Measurements from ENCODE around the gene DUOX2. TPM values are rescaled to one million over a fixed set of nuclear protein-coding genes. Genes with fewer than 3 reads are reported as not detected.
A peak's percentile ranks its signal among the peaks of the same experiment; 100 is the strongest.

DUOX2 gene
- total and polyA plus RNA-seq, 5 donors, result 0.39 to 0.63 (median 0.41) TPM

DNA sequence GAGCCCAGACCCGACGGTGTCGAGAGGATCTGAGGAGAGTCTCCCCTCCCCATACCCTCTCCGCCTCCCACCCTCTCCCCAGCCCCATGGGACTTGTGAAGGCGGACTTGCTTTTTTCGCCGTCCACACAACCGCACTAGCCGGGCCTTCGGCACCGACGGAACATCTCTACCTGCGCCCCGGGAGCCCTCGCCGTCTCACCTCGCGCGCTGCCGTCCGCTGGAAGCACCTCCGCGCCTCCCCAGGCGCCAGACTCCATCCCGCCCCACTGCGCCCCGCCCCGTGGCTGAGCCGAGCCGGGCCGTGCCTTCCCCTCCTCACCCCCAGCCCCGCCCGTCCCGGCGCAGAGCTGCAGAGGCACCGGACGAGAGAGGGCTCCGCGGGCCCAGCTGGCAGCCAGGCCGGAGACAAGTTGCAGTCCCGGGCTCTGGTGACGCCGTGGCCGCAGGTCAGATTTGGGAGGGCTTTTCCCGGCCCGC is 15.7 kb upstream of the DUOX2 start, which contains the start of the genes DUOX1 and DUOXA1:
Gene DUOX1 (plus strand): TSS at position 344 of the 479 bp plus-strand sequence. CDS start 1,973 bp downstream, outside the sequence.
Gene DUOXA1 (minus strand): TSS at position 229 of the 479 bp plus-strand sequence. CDS start 6,865 bp downstream, outside the sequence.
- H3K4me1 ChIP-seq (ENCODE audit: control insufficient read depth, insufficient read depth, low read length), result no peaks in the 10 kb centered on the region
- ATAC-seq (peak; percentile 89 to 91), DNase-seq (peak; percentile 65 to 88 (median 85))
- no peaks in the 10 kb centered on the region for H3K9me3 ChIP-seq (ENCODE audit: control insufficient read depth, low read length)
- H3K27me3 ChIP-seq (ENCODE audit: control insufficient read depth, insufficient read depth), result no peaks in the 10 kb centered on the region
- peak within 1 kb of the TSS; percentile 43 for H3K4me3 ChIP-seq (ENCODE audit: low read length)
- WGBS, result 3% methylated on average over 46 of the region's 46 CpGs
- H3K27ac ChIP-seq (ENCODE audit: low read length), result no peak within 1 kb of the TSS
- intact Hi-C loops (cut with DNase I), result no loop called here

DNA sequence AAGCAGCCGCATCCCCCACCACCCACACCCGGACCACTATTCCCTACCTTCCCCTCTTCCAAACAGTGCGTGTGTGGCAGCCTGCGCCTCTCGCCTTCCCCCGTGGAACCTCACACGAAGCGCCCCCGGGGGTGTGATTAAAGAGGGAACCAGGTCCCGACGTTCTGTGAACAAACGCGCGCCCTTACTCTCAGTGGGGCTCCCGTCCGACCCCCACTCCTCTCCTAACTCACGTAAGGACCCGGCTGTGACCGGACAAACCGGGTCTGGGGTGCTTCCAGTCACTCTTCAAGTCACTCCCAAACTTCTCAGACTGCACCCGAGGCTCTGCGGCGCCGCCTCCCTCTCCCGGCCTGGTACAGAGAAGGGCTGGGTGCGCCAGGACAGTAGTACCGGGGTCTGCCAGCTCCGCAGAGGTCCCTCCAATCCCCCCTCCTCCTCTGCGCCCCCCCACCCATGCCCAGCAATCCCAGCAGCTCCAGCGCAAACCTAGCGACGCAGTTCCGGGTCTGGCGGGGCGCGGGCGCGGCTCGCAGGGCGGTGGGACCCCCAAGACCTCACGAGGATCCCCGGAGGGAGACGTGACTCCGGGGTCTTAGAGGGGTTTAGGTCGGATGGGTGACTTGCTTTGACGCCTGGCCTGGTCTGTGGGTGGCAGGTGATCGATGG is 15.1 kb upstream of the DUOX2 start:
- H3K9me3 ChIP-seq (ENCODE audit: control insufficient read depth, low read length), result no peaks in the 10 kb centered on the region
- peak overlapping the region; percentile 43 for H3K4me3 ChIP-seq (ENCODE audit: low read length)
- WGBS, result 5% methylated on average over 47 of the region's 47 CpGs
- DNase-seq (no peak), ATAC-seq (peak; percentile 41 to 43)
- no peak overlapping the region for H3K27ac ChIP-seq (ENCODE audit: low read length)
- no peaks in the 10 kb centered on the region for H3K4me1 ChIP-seq (ENCODE audit: control insufficient read depth, insufficient read depth, low read length)
- intact Hi-C loops (cut with DNase I), result no loop called here
- no peaks in the 10 kb centered on the region for H3K27me3 ChIP-seq (ENCODE audit: control insufficient read depth, insufficient read depth)

DNA sequence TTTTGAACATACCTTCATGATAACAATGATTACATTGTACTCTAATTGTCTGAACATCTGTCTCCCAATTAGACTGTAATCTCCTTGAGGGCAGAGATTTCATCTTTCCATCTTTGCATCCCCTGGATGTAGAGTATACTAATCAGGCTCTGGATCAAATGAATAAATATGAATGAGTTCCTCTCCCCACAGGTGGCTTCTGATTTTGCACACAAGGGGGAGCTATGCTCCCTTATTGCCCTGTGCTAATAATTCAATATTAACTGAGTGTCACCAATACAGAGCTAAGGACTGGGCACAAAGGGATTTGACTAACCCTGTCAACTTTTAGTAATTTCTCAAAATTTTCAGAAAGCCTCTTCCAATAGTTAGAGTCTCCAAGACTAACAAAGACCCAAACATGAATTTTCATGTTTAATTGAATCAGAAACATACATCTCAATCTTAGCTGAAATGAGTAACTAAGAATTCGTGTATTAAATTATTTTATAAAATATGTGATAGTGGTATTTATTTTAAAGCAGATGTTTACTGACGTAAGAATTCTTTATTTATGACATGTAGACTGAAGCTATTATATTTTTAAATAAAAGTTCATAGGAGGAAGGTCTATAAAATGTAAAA is 12.7 kb upstream of the DUOX2 start:
- Histone ChIP-seq H3K4me1 (ENCODE audit: control insufficient read depth, insufficient read depth, low read length) (no peaks in the 10 kb centered on the region), H3K4me3 (ENCODE audit: low read length) (no peak overlapping the region), H3K9me3 (ENCODE audit: control insufficient read depth, low read length) (no peaks in the 10 kb centered on the region), H3K27ac (ENCODE audit: low read length) (no peak overlapping the region), H3K27me3 (ENCODE audit: control insufficient read depth, insufficient read depth) (no peaks in the 10 kb centered on the region)
- ATAC-seq (no peak), DNase-seq (no peak)
- 67% methylated on average over 2 of the region's 2 CpGs for WGBS
- intact Hi-C loops (cut with DNase I), result no loop called here

DNA sequence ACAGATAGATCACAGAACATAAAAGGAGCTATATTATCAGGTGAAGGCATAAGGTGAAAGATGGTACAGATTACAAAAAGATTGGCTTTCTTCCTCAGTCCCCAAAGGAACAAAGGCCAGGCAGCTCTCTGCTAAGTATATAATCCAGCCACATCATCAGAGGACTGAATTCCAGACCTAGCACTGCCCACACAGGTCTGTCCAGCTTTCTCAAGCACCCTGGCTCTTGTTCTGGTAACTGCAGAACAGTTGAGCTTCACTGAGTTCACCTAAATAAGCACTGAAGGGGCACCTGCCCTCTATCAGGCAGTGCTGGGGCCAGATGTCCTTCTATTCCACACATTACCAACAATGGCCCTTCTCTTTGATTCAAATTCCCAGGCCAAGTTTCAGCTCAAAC is 9.4 kb upstream of the DUOX2 start:
- DNase-seq (no peak), ATAC-seq (no peak)
- H3K27ac ChIP-seq (ENCODE audit: low read length), result no peak overlapping the region
- H3K27me3 ChIP-seq (ENCODE audit: control insufficient read depth, insufficient read depth), result no peaks in the 10 kb centered on the region
- intact Hi-C loops (cut with DNase I), result no loop called here
- no peaks in the 10 kb centered on the region for H3K4me1 ChIP-seq (ENCODE audit: control insufficient read depth, insufficient read depth, low read length)
- H3K4me3 ChIP-seq (ENCODE audit: low read length), result no peak overlapping the region
- no peaks in the 10 kb centered on the region for H3K9me3 ChIP-seq (ENCODE audit: control insufficient read depth, low read length)

DNA sequence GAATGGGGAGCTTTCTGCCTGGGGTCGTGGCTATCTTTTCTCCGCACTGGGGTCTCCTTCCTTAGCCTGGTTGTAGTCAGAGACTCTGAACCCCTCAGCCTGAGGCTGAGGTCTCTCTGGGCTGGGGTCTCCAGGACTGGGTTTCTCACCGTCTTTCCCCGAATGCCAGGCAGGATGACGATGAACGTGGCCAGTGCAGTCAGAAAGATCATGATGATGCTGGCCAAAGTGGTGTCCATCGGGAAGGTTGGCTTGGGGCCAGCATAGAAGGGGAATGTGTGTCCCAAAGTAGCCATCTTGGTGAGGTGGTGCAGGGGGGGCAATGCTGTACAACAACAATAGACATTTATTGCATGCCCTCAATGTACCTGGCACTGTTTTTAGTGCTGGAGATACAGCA is 8.7 kb upstream of the DUOX2 start:
- no peak overlapping the region for H3K27ac ChIP-seq (ENCODE audit: low read length)
- no peaks in the 10 kb centered on the region for H3K27me3 ChIP-seq (ENCODE audit: control insufficient read depth, insufficient read depth)
- no peak for ATAC-seq
- WGBS, result 82% methylated on average over 7 of the region's 7 CpGs
- no peak overlapping the region for H3K4me3 ChIP-seq (ENCODE audit: low read length)
- no peaks in the 10 kb centered on the region for H3K4me1 ChIP-seq (ENCODE audit: control insufficient read depth, insufficient read depth, low read length)
- no peaks in the 10 kb centered on the region for H3K9me3 ChIP-seq (ENCODE audit: control insufficient read depth, low read length)
- DNase-seq, result no peak
- intact Hi-C loops (cut with DNase I), result no loop called here

DNA sequence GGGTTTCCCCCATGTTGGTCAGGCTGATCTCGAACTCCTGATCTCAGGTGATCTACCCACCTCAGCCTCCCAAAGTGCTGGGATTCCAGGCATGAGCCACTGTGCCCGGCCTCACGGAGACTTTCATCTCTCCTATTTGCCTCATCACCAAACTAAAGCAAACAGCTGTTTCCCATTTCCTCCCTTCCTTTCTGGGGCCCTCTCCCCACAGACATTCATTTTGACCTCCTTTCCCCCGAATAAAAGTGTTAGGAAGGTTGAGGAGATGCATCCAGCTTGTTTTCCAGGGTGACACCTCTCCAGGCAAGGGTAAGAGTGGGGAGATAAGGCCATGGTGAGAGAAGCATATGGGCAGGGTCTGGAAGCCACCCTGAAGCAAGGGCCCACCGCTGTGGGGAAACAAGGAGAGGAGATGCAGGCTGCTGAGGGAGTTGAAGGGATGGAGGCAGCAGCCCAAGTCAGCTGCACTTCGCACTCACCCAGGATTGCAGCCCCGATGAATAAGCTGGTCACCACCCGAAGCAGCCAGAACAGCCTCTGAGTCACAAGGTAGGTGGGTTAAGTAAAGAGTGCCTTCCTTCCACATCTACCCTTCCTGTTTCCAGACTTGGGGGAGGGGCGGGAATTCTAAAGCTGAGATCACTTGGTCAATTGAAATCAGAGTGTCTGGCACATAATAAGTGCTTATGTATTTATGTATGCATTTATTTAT is 7.9 kb upstream of the DUOX2 start:
- WGBS, result 57% methylated on average over 9 of the region's 9 CpGs
- Histone ChIP-seq H3K9me3 (ENCODE audit: control insufficient read depth, low read length) (no peaks in the 10 kb centered on the region), H3K27ac (ENCODE audit: low read length) (no peak overlapping the region), H3K27me3 (ENCODE audit: control insufficient read depth, insufficient read depth) (no peaks in the 10 kb centered on the region), H3K4me1 (ENCODE audit: control insufficient read depth, insufficient read depth, low read length) (no peaks in the 10 kb centered on the region), H3K4me3 (ENCODE audit: low read length) (no peak overlapping the region)
- intact Hi-C loops (cut with DNase I), result no loop called here
- DNase-seq (no peak), ATAC-seq (no peak)

DNA sequence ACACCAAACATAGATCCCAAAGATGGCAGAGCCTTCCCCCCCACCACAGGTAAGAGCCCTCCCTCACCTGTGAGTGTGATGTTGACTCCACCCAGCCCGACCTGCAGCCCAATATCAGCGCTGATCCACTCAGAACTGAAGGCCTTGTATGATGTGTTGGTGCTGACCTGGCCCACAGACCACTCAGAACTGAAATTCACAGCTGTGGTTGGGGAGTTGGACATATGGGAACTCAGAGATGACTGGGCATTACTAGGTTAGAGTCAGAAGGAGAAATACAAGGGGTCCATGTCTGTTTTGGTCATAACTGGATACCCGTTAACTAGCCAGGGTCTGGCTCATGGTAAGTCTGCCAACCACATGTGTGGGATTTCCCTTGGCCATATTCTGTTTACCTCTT is 7.0 kb upstream of the DUOX2 start:
- no peak for DNase-seq
- Histone ChIP-seq H3K27me3 (ENCODE audit: control insufficient read depth, insufficient read depth) (no peaks in the 10 kb centered on the region), H3K27ac (ENCODE audit: low read length) (no peak overlapping the region), H3K4me1 (ENCODE audit: control insufficient read depth, insufficient read depth, low read length) (no peaks in the 10 kb centered on the region), H3K9me3 (ENCODE audit: control insufficient read depth, low read length) (no peaks in the 10 kb centered on the region), H3K4me3 (ENCODE audit: low read length) (no peak overlapping the region)
- intact Hi-C loops (cut with DNase I), result no loop called here
- no peak for ATAC-seq
- 93% methylated on average over 3 of the region's 3 CpGs for WGBS

DNA sequence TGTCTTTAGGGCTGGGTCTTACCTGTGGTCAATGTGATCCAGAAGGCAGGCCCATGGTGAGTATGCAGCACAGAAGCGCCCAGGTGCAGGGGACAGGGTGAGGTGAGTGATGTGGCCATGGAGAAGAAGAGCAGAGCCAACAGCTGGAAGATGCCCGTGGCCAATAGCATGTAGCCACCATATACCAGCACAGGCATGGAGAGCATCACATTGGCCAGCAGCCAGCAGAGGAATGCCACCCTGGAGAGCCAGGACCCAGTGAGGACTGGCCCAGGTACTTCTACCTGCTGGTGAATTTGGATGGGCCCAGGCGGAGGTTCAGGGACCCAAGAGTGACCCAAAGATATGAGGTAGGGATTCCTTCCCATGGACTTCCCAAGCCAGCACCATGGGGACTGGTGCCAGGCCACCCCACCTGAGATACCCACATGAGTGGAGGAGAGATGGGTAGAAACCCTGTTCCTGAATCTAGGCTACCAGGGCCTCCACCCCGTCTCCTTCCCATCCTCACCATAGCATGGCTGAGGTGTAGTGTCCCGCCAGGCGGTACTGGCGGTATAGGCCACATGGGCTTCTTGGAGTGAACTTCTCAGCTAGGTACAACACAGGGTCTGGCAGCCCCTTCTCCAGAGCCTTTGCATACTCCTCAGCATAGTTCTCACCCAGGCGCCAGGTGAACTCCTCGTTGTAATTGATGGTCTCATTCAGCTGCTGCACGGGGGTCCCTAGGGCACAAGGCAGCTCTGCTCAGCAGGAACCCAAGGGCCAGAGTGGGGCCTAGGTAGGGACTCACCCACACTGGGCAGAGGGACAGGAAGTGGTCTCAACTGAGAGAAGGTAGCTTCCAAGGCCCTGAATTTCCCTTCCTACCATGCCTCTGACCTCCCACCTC is 6.4 kb upstream of the DUOX2 start:
- ATAC-seq (no peak), DNase-seq (no peak)
- Histone ChIP-seq H3K27me3 (ENCODE audit: control insufficient read depth, insufficient read depth) (no peaks in the 10 kb centered on the region), H3K4me3 (ENCODE audit: low read length) (no peak overlapping the region), H3K9me3 (ENCODE audit: control insufficient read depth, low read length) (no peaks in the 10 kb centered on the region), H3K4me1 (ENCODE audit: control insufficient read depth, insufficient read depth, low read length) (no peaks in the 10 kb centered on the region), H3K27ac (ENCODE audit: low read length) (no peak overlapping the region)
- intact Hi-C loops (cut with DNase I), result no loop called here
- WGBS, result 94% methylated on average over 10 of the region's 10 CpGs

DNA sequence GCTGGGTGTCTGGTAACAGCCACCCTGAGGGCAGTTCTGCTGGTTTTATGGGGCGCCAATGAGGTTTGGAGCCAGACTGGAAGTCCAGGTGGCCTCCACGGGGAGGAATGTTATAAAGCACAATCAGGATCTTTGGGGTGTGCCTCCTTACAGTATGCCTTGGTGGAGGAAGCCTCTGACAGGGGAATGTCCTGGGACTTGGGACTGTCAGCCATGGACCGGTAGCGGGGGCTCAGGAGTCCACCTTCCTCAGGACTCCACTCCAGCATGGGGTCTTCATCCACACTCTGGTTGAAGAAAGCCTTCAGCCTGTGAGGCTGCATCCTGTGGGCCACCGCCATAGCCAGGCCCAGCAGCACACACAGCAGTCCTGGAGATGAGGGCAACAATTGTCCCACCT is 5.0 kb upstream of the DUOX2 start:
- intact Hi-C loops (cut with DNase I), result loop anchor here in 2 of 4 donors (10.0 kb wide), 2 partner anchors 84 to 144 kb away; no protein-coding TSS in a partner anchor
- H3K9me3 ChIP-seq (ENCODE audit: control insufficient read depth, low read length), result no peaks in the 10 kb centered on the region
- 89% methylated on average over 5 of the region's 5 CpGs for WGBS

DNA sequence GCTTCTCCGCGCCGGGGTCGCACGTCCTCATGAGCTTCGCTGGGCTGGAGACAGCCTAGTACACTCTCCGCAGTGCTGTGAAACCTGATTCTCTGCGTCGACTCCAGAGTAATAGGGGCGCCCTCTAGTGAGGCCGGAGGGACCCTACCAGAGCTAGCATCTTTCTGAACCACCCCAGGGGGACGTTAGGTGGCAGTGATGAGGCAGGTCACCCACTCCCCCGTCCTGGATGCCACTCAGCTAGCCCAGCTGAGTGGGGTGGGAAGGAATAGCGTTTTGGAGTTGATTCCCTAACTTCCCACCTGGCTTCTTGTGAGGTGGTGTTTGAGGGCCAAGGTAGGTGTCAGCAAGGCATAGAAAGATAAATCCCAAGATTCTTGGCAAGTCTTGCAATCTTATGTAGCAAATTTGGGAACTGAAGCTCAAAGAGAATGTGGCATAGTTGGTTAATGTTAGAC is 4.2 kb upstream of the DUOX2 start:
- intact Hi-C loops (cut with DNase I), result loop anchor here in 2 of 4 donors (10.0 kb wide), 2 partner anchors 83 to 143 kb away; no protein-coding TSS in a partner anchor

More for the DNA sequence above, 5.0 kb upstream of the DUOX2 start:
- Histone ChIP-seq H3K4me1 (ENCODE audit: control insufficient read depth, insufficient read depth, low read length) (no peaks in the 10 kb centered on the region), H3K4me3 (ENCODE audit: low read length) (no peak overlapping the region), H3K27ac (ENCODE audit: low read length) (no peak overlapping the region), H3K27me3 (ENCODE audit: control insufficient read depth, insufficient read depth) (no peaks in the 10 kb centered on the region)
- DNase-seq (peak in 1 of 3 donors; percentile 27), ATAC-seq (no peak)

More for the DNA sequence above, 4.2 kb upstream of the DUOX2 start:
- H3K4me3 ChIP-seq (ENCODE audit: low read length), result no peak overlapping the region
- H3K4me1 ChIP-seq (ENCODE audit: control insufficient read depth, insufficient read depth, low read length), result no peaks in the 10 kb centered on the region
- H3K9me3 ChIP-seq (ENCODE audit: control insufficient read depth, low read length), result no peaks in the 10 kb centered on the region
- under 1% methylated on average over 14 of the region's 14 CpGs for WGBS
- ATAC-seq (peak; percentile 94 to 96), DNase-seq (peak; percentile 87 to 94 (median 90))
- H3K27ac ChIP-seq (ENCODE audit: low read length), result no peak overlapping the region
- no peaks in the 10 kb centered on the region for H3K27me3 ChIP-seq (ENCODE audit: control insufficient read depth, insufficient read depth)
